Thyroid gland (tissue), 4 donors: ENCODE measurements around the gene CAMKK1. TPM values are rescaled to one million over a fixed set of nuclear protein-coding genes. Genes with fewer than 3 reads are reported as not detected.

ENCODE experiments used
- DNase-seq, 2 donors: peaks; one replicate each; pipeline ENCODE4 v3.0.0-alpha.2; 2019
- H3K27ac ChIP-seq, 3 donors: fragments of 200-600 bp; sonication (generic); 1 replicate in 2 of 3; 2 replicates in 1 of 3; pipeline ENCODE4 v1.5.1; 2016 to 2019; ENCODE audit warnings: mild to moderate bottlenecking in 1 of 3, moderate library complexity in 1 of 3
- H3K27me3 ChIP-seq: fragments of 200-600 bp; sonication (generic); one replicate; pipeline ENCODE4 v1.5.1; 2019
- H3K36me3 ChIP-seq, 2 donors: fragments of 200-600 bp; sonication (generic); one replicate each; pipeline ENCODE4 v1.5.1; 2016 to 2019
- H3K4me1 ChIP-seq, 2 donors: fragments of 200-600 bp; sonication (generic); one replicate each; pipeline ENCODE4 v1.5.1; 2017 to 2019
- H3K4me3 ChIP-seq, 3 donors: fragments of 200-600 bp; sonication (generic); replicated peaks in 1 of 3; 1 replicate in 2 of 3; 2 replicates in 1 of 3; pipeline ENCODE4 v1.5.1; 2016; ENCODE audit warnings: mild to moderate bottlenecking in 1 of 3
- H3K9me3 ChIP-seq: fragments of 200-600 bp; sonication (generic); one replicate; pipeline ENCODE4 v1.5.1; 2017
- CTCF ChIP-seq, 6 experiments: fragments of 200-600 bp in 3 of 6; fragments of 450-650 bp in 3 of 6; sonication (generic) in 3 of 6; IDR thresholded peaks; one replicate each; pipeline ENCODE4 v1.5.1; 2016 to 2019; ENCODE audit warnings: antibody characterized with exemption in 6 of 6, mild to moderate bottlenecking in 2 of 6, inconsistent platforms in 1 of 6, moderate library complexity in 1 of 6
- POLR2A ChIP-seq, 2 donors: fragments of 450-650 bp; IDR thresholded peaks; one replicate each; pipeline ENCODE4 v1.6.1; 2017; ENCODE audit warnings: antibody characterized with exemption in 2 of 2, mild to moderate bottlenecking in 2 of 2, moderate library complexity in 1 of 2
- WGBS, 2 donors: methylation state at CpG; one replicate each; pipeline ENCODE4 v1.1.5; 2017; 5-methylcytosine and 5-hydroxymethylcytosine counted together
- intact Hi-C: fragments of 100-400 bp; cut with DNase I; formaldehyde crosslinking; loops from one replicate; pipeline ENCODE4 v1.15.1; 2023
- total RNA-seq, 4 donors: library from RNA; depleted of rRNA; stranded (reverse); fragments of >200 nt; gene quantifications; one replicate each; pipeline ENCODE4 v1.2.3, GENCODE V29; 2016

CAMKK1 gene
- total RNA-seq, 4 donors from 2014 or later = 5.9 to 10.1 (median 7.9) TPM

GRCh38 chr17:3935140-3935542 lies 42.3 kb upstream of the CAMKK1 start:
- peak; percentile 80 to 83 for DNase-seq
- Histone ChIP-seq H3K9me3 (no peaks in the 10 kb centered on the region), H3K27ac (no peak overlapping the region), H3K27me3 (no peaks in the 10 kb centered on the region), H3K4me3 (no peak overlapping the region), H3K4me1 (no peaks in the 10 kb centered on the region), H3K36me3 (no peaks in the 10 kb centered on the region)
- intact Hi-C loops = loop anchor here (5.0 to 10.0 kb wide), 2 partner anchors 67 to 140 kb away; no protein-coding TSS in a partner anchor
- WGBS, 2 donors = 15 to 25% methylated on average over 5 to 10 of the region's 10 CpGs
- no peak for TF ChIP-seq POLR2A (IDR thresholded peaks at IDR 0.05)
- TF ChIP-seq CTCF (IDR thresholded peaks at IDR 0.05) = peak; percentile 31 to 78 (median 72)

- no peaks in the 10 kb centered on the region for H3K27me3 ChIP-seq
- peaks cover 0 to 11% of the 10 kb centered on the region in 2 donors for H3K4me1 ChIP-seq
- no peaks in the 10 kb centered on the region for H3K36me3 ChIP-seq
- H3K4me3 ChIP-seq = no peak overlapping the region
- intact Hi-C loops = loop anchor here (10.0 kb wide), 1 partner anchor 145 kb away; no protein-coding TSS in a partner anchor
- no peaks in the 10 kb centered on the region for H3K9me3 ChIP-seq
- no peak for DNase-seq
- no peak overlapping the region for H3K27ac ChIP-seq
- TF ChIP-seq POLR2A (IDR thresholded peaks at IDR 0.05) (no peak), CTCF (IDR thresholded peaks at IDR 0.05) (no peak)
- 94 to 96% methylated on average over 1 of the region's 1 CpG for WGBS, 2 donors
Measured at GRCh38 chr17:3929764-3930163, 36.9 kb upstream of the CAMKK1 start.

- Histone ChIP-seq H3K9me3 (no peaks in the 10 kb centered on the region), H3K4me3 (no peak overlapping the region), H3K27ac (no peak overlapping the region), H3K27me3 (no peaks in the 10 kb centered on the region), H3K4me1 (peaks cover 0 to 11% of the 10 kb centered on the region in 2 donors), H3K36me3 (no peaks in the 10 kb centered on the region)
- intact Hi-C loops = no loop called here
- no peak for DNase-seq
- WGBS, 2 donors = 98 to 100% methylated on average over 5 to 9 of the region's 12 CpGs
- no peak for TF ChIP-seq POLR2A (IDR thresholded peaks at IDR 0.05)
- no peak for TF ChIP-seq CTCF (IDR thresholded peaks at IDR 0.05)
Measured at GRCh38 chr17:3929181-3929580, 36.3 kb upstream of the CAMKK1 start.

- WGBS, 2 donors = 85 to 93% methylated on average over 6 to 16 of the region's 16 CpGs
- TF ChIP-seq POLR2A (IDR thresholded peaks at IDR 0.05) (no peak), CTCF (IDR thresholded peaks at IDR 0.05) (no peak)
- H3K27ac ChIP-seq = no peak overlapping the region
- H3K4me1 ChIP-seq = peaks cover 0 to 11% of the 10 kb centered on the region in 2 donors
- no peaks in the 10 kb centered on the region for H3K27me3 ChIP-seq
- no peak overlapping the region for H3K4me3 ChIP-seq
- no peaks in the 10 kb centered on the region for H3K9me3 ChIP-seq
- intact Hi-C loops = no loop called here
- no peaks in the 10 kb centered on the region for H3K36me3 ChIP-seq
- DNase-seq = no peak
Measured at GRCh38 chr17:3928406-3928805, 35.6 kb upstream of the CAMKK1 start.

GRCh38 chr17:3927628-3928340 lies 34.9 kb upstream of the CAMKK1 start:
- H3K9me3 ChIP-seq = no peaks in the 10 kb centered on the region
- peaks cover 0 to 11% of the 10 kb centered on the region in 2 donors for H3K4me1 ChIP-seq
- no peaks in the 10 kb centered on the region for H3K36me3 ChIP-seq
- intact Hi-C loops = no loop called here
- 63 to 78% methylated on average over 12 to 14 of the region's 15 CpGs for WGBS, 2 donors
- TF ChIP-seq CTCF (IDR thresholded peaks at IDR 0.05) (no peak), POLR2A (IDR thresholded peaks at IDR 0.05) (no peak)
- H3K4me3 ChIP-seq = no peak overlapping the region
- H3K27me3 ChIP-seq = no peaks in the 10 kb centered on the region
- DNase-seq = no peak
- H3K27ac ChIP-seq = no peak overlapping the region
